WI38 (cell line): ENCODE data around the gene PTPRT.

ENCODE experiments used
- H3K4me3 ChIP-seq: 2 replicates; pipeline ENCODE4 v1.5.1; 2011; ENCODE audit warnings: low read depth, mild to moderate bottlenecking, control low read depth, low read length
- CTCF ChIP-seq: IDR thresholded peaks from 2 replicates; pipeline ENCODE4 v1.5.1; 2012; ENCODE audit warnings: low read depth, mild to moderate bottlenecking, control low read depth, low read length

The PTPRT gene

GRCh38 chr20:42595625-42596024 is 594.1 kb downstream of the PTPRT start:
- TF ChIP-seq CTCF, result no peak
- H3K4me3 ChIP-seq, result no peak overlapping the region

GRCh38 chr20:42594659-42595058 is 595.0 kb downstream of the PTPRT start:
- no peak overlapping the region for H3K4me3 ChIP-seq
- no peak for TF ChIP-seq CTCF

- no peak for TF ChIP-seq CTCF
- no peak overlapping the region for H3K4me3 ChIP-seq
Measured at GRCh38 chr20:42594011-42594410, 595.7 kb downstream of the PTPRT start.

- no peak overlapping the region for H3K4me3 ChIP-seq
- TF ChIP-seq CTCF, result no peak
Measured at GRCh38 chr20:42589976-42590639, 599.6 kb downstream of the PTPRT start.

- no peak overlapping the region for H3K4me3 ChIP-seq
Measured at GRCh38 chr20:42588847-42589246, 600.9 kb downstream of the PTPRT start.

GRCh38 chr20:42587427-42587826 is 602.3 kb downstream of the PTPRT start:
- no peak for TF ChIP-seq CTCF
- no peak overlapping the region for H3K4me3 ChIP-seq

More at GRCh38 chr20:42588847-42589246, 600.9 kb downstream of the PTPRT start:
- TF ChIP-seq CTCF, result no peak

- H3K4me3 ChIP-seq, result no peak overlapping the region
- TF ChIP-seq CTCF, result no peak
Measured at GRCh38 chr20:42581311-42581710, 608.4 kb downstream of the PTPRT start.
